SK-N-SH (cell line): Measurements from ENCODE around the gene CDC14C. TPM values are rescaled to one million over a fixed set of nuclear protein-coding genes. Genes with fewer than 3 reads are reported as not detected.

Source experiments
- CTCF ChIA-PET: fragments of 300-600, 350-600 bp; formaldehyde crosslinking; extraction: SDS; loops from one replicate; lab custom pipeline; 2021; lab: Yijun Ruan, JAX
- POLR2A ChIA-PET: fragments of 350-600 bp; sonication (Branson Sonifier 250); formaldehyde crosslinking; extraction: SDS; loops from one replicate; lab custom pipeline; 2020; ENCODE audit warnings: antibody characterized with exemption, inconsistent platforms; lab: Yijun Ruan, JAX
- DNase-seq: peaks from one replicate; pipeline ENCODE4 v3.0.0; 2012
- H2AFZ ChIP-seq: fragments of 200-600 bp; sonication (generic); 2 replicates; pipeline ENCODE4 v1.8.1; 2016; ENCODE audit warnings: antibody characterized with exemption, mild to moderate bottlenecking, low read depth
- H3F3A ChIP-seq: fragments of 200-600 bp; sonication (generic); replicated peaks from 2 replicates; pipeline ENCODE3; 2016; ENCODE audit warnings: antibody characterized with exemption, mild to moderate bottlenecking; ENCODE audit not compliant: insufficient read depth
- H3K27ac ChIP-seq, 2 experiments: fragments of 200-500 bp in 1 of 2; fragments of 200-600 bp in 1 of 2; sonication (Bioruptor generic) in 1 of 2; sonication (generic), shearing (Covaris generic) in 1 of 2; 2 replicates each; pipeline versions ENCODE4 v1.5.1 to v1.6.1; 2014 to 2016; ENCODE audit warnings: low read depth in 2 of 2, inconsistent platforms in 1 of 2, low read length in 1 of 2, mild to moderate bottlenecking in 1 of 2, mixed read lengths in 1 of 2
- H3K27me3 ChIP-seq: fragments of 200-600 bp; sonication (generic), shearing (Covaris generic); 2 replicates; pipeline ENCODE4 v1.6.1; 2016; ENCODE audit warnings: mixed run types; ENCODE audit not compliant: insufficient read depth
- H3K36me3 ChIP-seq, 2 experiments: fragments of 200-500 bp in 1 of 2; fragments of 200-600 bp in 1 of 2; sonication (Bioruptor generic) in 1 of 2; sonication (generic) in 1 of 2; replicated peaks in 1 of 2; 2 replicates each; pipeline versions ENCODE3 to v1.5.1; 2014 to 2016; ENCODE audit warnings: low read length in 1 of 2, mild to moderate bottlenecking in 1 of 2; ENCODE audit not compliant: insufficient read depth in 2 of 2, control insufficient read depth in 1 of 2
- H3K4me1 ChIP-seq, 2 experiments: fragments of 200-500 bp in 1 of 2; fragments of 200-600 bp in 1 of 2; sonication (Bioruptor generic) in 1 of 2; sonication (generic), shearing (Covaris generic) in 1 of 2; 2 replicates each; pipeline versions ENCODE4 v1.5.1 to v1.6.1; 2014 to 2016; ENCODE audit warnings: low read depth in 1 of 2, low read length in 1 of 2, mixed run types in 1 of 2; ENCODE audit not compliant: insufficient read depth in 2 of 2, control insufficient read depth in 1 of 2
- H3K4me2 ChIP-seq: fragments of 200-600 bp; sonication (generic), shearing (Covaris generic); 2 replicates; pipeline ENCODE4 v1.6.1; 2017; ENCODE audit warnings: mixed run types
- H3K4me3 ChIP-seq, 2 experiments: fragments of 200-500 bp in 1 of 2; fragments of 200-600 bp in 1 of 2; sonication (Bioruptor generic) in 1 of 2; sonication (generic), shearing (Covaris generic) in 1 of 2; 2 replicates each; pipeline versions ENCODE4 v1.5.1 to v1.8.1; 2014 to 2016; ENCODE audit warnings: low read depth in 2 of 2, inconsistent platforms in 1 of 2, low read length in 1 of 2, mild to moderate bottlenecking in 1 of 2, mixed read lengths in 1 of 2, moderate library complexity in 1 of 2
- H3K79me2 ChIP-seq: fragments of 200-600 bp; sonication (generic); 2 replicates; pipeline ENCODE4 v1.8.1; 2017; ENCODE audit warnings: mild to moderate bottlenecking; ENCODE audit not compliant: insufficient read depth
- H3K9ac ChIP-seq: fragments of 200-600 bp; sonication (generic); 2 replicates; pipeline ENCODE4 v1.6.1; 2017; ENCODE audit warnings: mixed run types
- H3K9me2 ChIP-seq: fragments of 200-600 bp; sonication (generic); 2 replicates; pipeline ENCODE4 v1.6.1; 2017; ENCODE audit warnings: mixed run types
- H3K9me3 ChIP-seq: fragments of 200-600 bp; sonication (generic); 2 replicates; pipeline ENCODE4 v1.6.1; 2017; ENCODE audit warnings: mixed run types, mild to moderate bottlenecking, moderate library complexity
- H4K20me1 ChIP-seq: fragments of 200-600 bp; sonication (generic); 2 replicates; pipeline ENCODE4 v1.6.1; 2017; ENCODE audit warnings: mild to moderate bottlenecking, mixed run types; ENCODE audit not compliant: insufficient read depth
- CHD2 ChIP-seq: fragments of 150-350 bp; IDR thresholded peaks from 2 replicates; pipeline ENCODE4 v1.6.1; 2018; ENCODE audit warnings: low read length; ENCODE audit not compliant: partially characterized antibody
- CTCF ChIP-seq: fragments of 200-600 bp; sonication (generic); IDR thresholded peaks from 2 replicates; pipeline ENCODE4 v1.6.1; 2017; ENCODE audit warnings: antibody characterized with exemption, mild to moderate bottlenecking, moderate library complexity
- ELF1 ChIP-seq: IDR thresholded peaks from 2 replicates; pipeline ENCODE4 v1.4.0; 2012
- FOSL2 ChIP-seq: IDR thresholded peaks from 2 replicates; pipeline ENCODE4 v1.4.0; 2012; ENCODE audit warnings: low read depth, mild to moderate bottlenecking, moderate library complexity, borderline replicate concordance
- GATA2 ChIP-seq: sonication (generic); formaldehyde crosslinking; IDR thresholded peaks from 2 replicates; pipeline ENCODE4 v1.5.0; 2020; ENCODE audit warnings: mild to moderate bottlenecking, missing genetic modification reagents
- JUND ChIP-seq: IDR thresholded peaks from 2 replicates; pipeline ENCODE4 v1.4.0; 2012
- MEF2A ChIP-seq: IDR thresholded peaks from 2 replicates; pipeline ENCODE4 v1.4.0; 2012; ENCODE audit warnings: low read depth, borderline replicate concordance
- NRF1 ChIP-seq: IDR thresholded peaks from 2 replicates; pipeline ENCODE4 v1.6.1; 2012; ENCODE audit warnings: low read depth, mild to moderate bottlenecking, low read length
- POLR2AphosphoS5 ChIP-seq: IDR thresholded peaks from 2 replicates; pipeline ENCODE4 v1.6.1; 2012; ENCODE audit warnings: low read depth, low read length
- REST ChIP-seq: IDR thresholded peaks from 2 replicates; pipeline ENCODE4 v1.6.1; 2012; ENCODE audit warnings: mild to moderate bottlenecking, low read depth, low read length, moderate library complexity
- SIN3A ChIP-seq: IDR thresholded peaks from 2 replicates; pipeline ENCODE4 v1.6.1; 2012; ENCODE audit warnings: low read depth, mild to moderate bottlenecking, low read length, moderate library complexity, borderline replicate concordance
- USF1 ChIP-seq: IDR thresholded peaks from 2 replicates; pipeline ENCODE4 v1.4.0; 2012; ENCODE audit warnings: low read depth, borderline replicate concordance
- YY1 ChIP-seq: IDR thresholded peaks from 2 replicates; pipeline ENCODE4 v1.4.0; 2012; ENCODE audit warnings: low read depth, mild to moderate bottlenecking
- WGBS: methylation state at CpG from one replicate; pipeline ENCODE4 v1.1.6; 2017; ENCODE audit warnings: low lambda C conversion rate; 5-methylcytosine and 5-hydroxymethylcytosine counted together
- polyA plus RNA-seq, 3 experiments: library from polyadenylated mRNA; depleted of rRNA; stranded (reverse); fragments of >200 nt; gene quantifications; 2 replicates each; pipeline ENCODE4 v1.2.3, GENCODE V29; 2012

Gene CDC14C
- polyA plus RNA-seq, 1 of the 3 experiments (the other 2 are of a cell fraction), result not detected

- no peaks in the 10 kb centered on the region for H3K36me3 ChIP-seq
- DNase-seq, result no peak
- no peak overlapping the region for H2AFZ ChIP-seq
- H3K9me3 ChIP-seq, result no peaks in the 10 kb centered on the region
- H3K4me1 ChIP-seq, result no peaks in the 10 kb centered on the region
- H3F3A ChIP-seq, result no peaks in the 10 kb centered on the region
- H3K27ac ChIP-seq, result no peak overlapping the region
- H3K27me3 ChIP-seq, result no peaks in the 10 kb centered on the region
- no peak overlapping the region for H3K4me3 ChIP-seq
- peak; percentile 19; the same call in 1 of the 2 replicates for TF ChIP-seq CTCF
- TF ChIP-seq POLR2AphosphoS5, result no peak
- ChIA-PET POLR2A (no interaction called here), CTCF (no interaction called here)
- no peaks in the 10 kb centered on the region for H4K20me1 ChIP-seq
- WGBS, result 0% methylated on average over 3 of the region's 3 CpGs
- no peak overlapping the region for H3K4me2 ChIP-seq
- no peak overlapping the region for H3K9ac ChIP-seq
- no peaks in the 10 kb centered on the region for H3K79me2 ChIP-seq
- no peaks in the 10 kb centered on the region for H3K9me2 ChIP-seq
Measured at GRCh38 chr7:48876087-48876486, 48.3 kb upstream of the CDC14C start.

GRCh38 chr7:48880851-48881250 is 43.5 kb upstream of the CDC14C start:
- no peaks in the 10 kb centered on the region for H3F3A ChIP-seq
- no peak overlapping the region for H3K4me3 ChIP-seq
- WGBS, result 3% methylated on average over 2 of the region's 2 CpGs
- no peak overlapping the region for H3K27ac ChIP-seq
- ChIA-PET POLR2A (no interaction called here), CTCF (no interaction called here)
- H3K27me3 ChIP-seq, result no peaks in the 10 kb centered on the region
- H3K9ac ChIP-seq, result no peak overlapping the region
- DNase-seq, result no peak
- H3K36me3 ChIP-seq, result no peaks in the 10 kb centered on the region
- no peaks in the 10 kb centered on the region for H3K9me2 ChIP-seq
- no peaks in the 10 kb centered on the region for H3K4me1 ChIP-seq
- H2AFZ ChIP-seq, result no peak overlapping the region
- H4K20me1 ChIP-seq, result no peaks in the 10 kb centered on the region
- H3K4me2 ChIP-seq, result no peak overlapping the region
- TF ChIP-seq CHD2, result no peak
- TF ChIP-seq JUND, result no peak
- TF ChIP-seq MEF2A, result no peak
- no peak for TF ChIP-seq REST
- TF ChIP-seq GATA2 (CRISPR knock-in tag), result no peak
- no peak for TF ChIP-seq NRF1
- TF ChIP-seq ELF1, result no peak
- TF ChIP-seq FOSL2, result no peak
- no peak for TF ChIP-seq POLR2AphosphoS5
- TF ChIP-seq SIN3A, result no peak
- no peak for TF ChIP-seq YY1
- TF ChIP-seq USF1, result no peak
- no peaks in the 10 kb centered on the region for H3K9me3 ChIP-seq
- H3K79me2 ChIP-seq, result no peaks in the 10 kb centered on the region
